IPS-15b (cell line): ENCODE results near the gene DENND1B.

Source experiments
- H3K27me3 ChIP-seq: one replicate; pipeline ENCODE4 v1.6.1; 2013; ENCODE audit warnings: low read length; ENCODE audit not compliant: control insufficient read depth, insufficient read depth
- H3K36me3 ChIP-seq: one replicate; pipeline ENCODE4 v1.6.1; 2013; ENCODE audit warnings: low read length; ENCODE audit not compliant: control insufficient read depth, insufficient read depth
- H3K4me1 ChIP-seq: one replicate; pipeline ENCODE4 v1.6.1; 2013; ENCODE audit warnings: mild to moderate bottlenecking, low read length; ENCODE audit not compliant: control insufficient read depth, insufficient read depth
- H3K4me3 ChIP-seq: one replicate; pipeline ENCODE4 v1.5.1; 2013; ENCODE audit warnings: low read depth, low read length
- H3K9ac ChIP-seq: one replicate; pipeline ENCODE4 v1.6.1; 2013; ENCODE audit warnings: low read depth, mild to moderate bottlenecking, low read length
- H3K9me3 ChIP-seq: one replicate; pipeline ENCODE4 v1.6.1; 2013; ENCODE audit warnings: mild to moderate bottlenecking, low read length; ENCODE audit not compliant: control insufficient read depth, insufficient read depth

Gene DENND1B

GRCh38 chr1:197781968-197782721, 6.9 kb upstream of the DENND1B start:
- no peaks in the 10 kb centered on the region for H3K9me3 ChIP-seq
- no peaks in the 10 kb centered on the region for H3K27me3 ChIP-seq
- no peaks in the 10 kb centered on the region for H3K4me1 ChIP-seq
- H3K4me3 ChIP-seq: no peak overlapping the region
- H3K9ac ChIP-seq: no peak overlapping the region
- H3K36me3 ChIP-seq: no peaks in the 10 kb centered on the region

GRCh38 chr1:197779921-197780320, 4.6 kb upstream of the DENND1B start:
- H3K27me3 ChIP-seq: peaks cover 13% of the 10 kb centered on the region
- no peaks in the 10 kb centered on the region for H3K9me3 ChIP-seq
- H3K36me3 ChIP-seq: no peaks in the 10 kb centered on the region
- H3K4me1 ChIP-seq: peaks cover 4% of the 10 kb centered on the region
- H3K9ac ChIP-seq: no peak overlapping the region
- no peak overlapping the region for H3K4me3 ChIP-seq

GRCh38 chr1:197778366-197778945, 3.2 kb upstream of the DENND1B start:
- Histone ChIP-seq H3K36me3 (no peaks in the 10 kb centered on the region), H3K9me3 (no peaks in the 10 kb centered on the region), H3K4me1 (peaks cover 9% of the 10 kb centered on the region), H3K4me3 (no peak overlapping the region), H3K27me3 (peaks cover 24% of the 10 kb centered on the region), H3K9ac (no peak overlapping the region)

- Histone ChIP-seq H3K27me3 (peaks cover 26% of the 10 kb centered on the region), H3K9ac (no peak overlapping the region), H3K4me3 (no peak overlapping the region), H3K36me3 (no peaks in the 10 kb centered on the region), H3K4me1 (peaks cover 9% of the 10 kb centered on the region), H3K9me3 (no peaks in the 10 kb centered on the region)
Observed at GRCh38 chr1:197776351-197777105, 1.2 kb upstream of the DENND1B start.

- no peaks in the 10 kb centered on the region for H3K36me3 ChIP-seq
- H3K9me3 ChIP-seq: no peaks in the 10 kb centered on the region
- peak overlapping the region; percentile 57 for H3K9ac ChIP-seq
- peak overlapping the region; percentile 55 for H3K4me3 ChIP-seq
- H3K4me1 ChIP-seq: peaks cover 9% of the 10 kb centered on the region
- peaks cover 26% of the 10 kb centered on the region for H3K27me3 ChIP-seq
Observed at GRCh38 chr1:197774466-197775281, 606 bp downstream of the DENND1B start.

GRCh38 chr1:197773856-197774255, 1.4 kb downstream of the DENND1B start:
- Histone ChIP-seq H3K9me3 (no peaks in the 10 kb centered on the region), H3K4me1 (peaks cover 9% of the 10 kb centered on the region), H3K27me3 (peaks cover 26% of the 10 kb centered on the region), H3K36me3 (no peaks in the 10 kb centered on the region), H3K4me3 (peak overlapping the region; percentile 55), H3K9ac (no peak overlapping the region)

GRCh38 chr1:197771904-197772556, 3.2 kb downstream of the DENND1B start:
- Histone ChIP-seq H3K9ac (no peak overlapping the region), H3K4me1 (peaks cover 9% of the 10 kb centered on the region), H3K27me3 (peaks cover 26% of the 10 kb centered on the region)

GRCh38 chr1:197771386-197771785, 3.9 kb downstream of the DENND1B start:
- Histone ChIP-seq H3K36me3 (no peaks in the 10 kb centered on the region), H3K4me1 (peaks cover 9% of the 10 kb centered on the region), H3K4me3 (no peak overlapping the region), H3K27me3 (peaks cover 22% of the 10 kb centered on the region), H3K9me3 (no peaks in the 10 kb centered on the region), H3K9ac (no peak overlapping the region)

More at GRCh38 chr1:197771904-197772556, 3.2 kb downstream of the DENND1B start:
- no peak overlapping the region for H3K4me3 ChIP-seq
- H3K9me3 ChIP-seq: no peaks in the 10 kb centered on the region
- no peaks in the 10 kb centered on the region for H3K36me3 ChIP-seq

GRCh38 chr1:197770243-197770642, 5.0 kb downstream of the DENND1B start:
- no peaks in the 10 kb centered on the region for H3K36me3 ChIP-seq
- peaks cover 13% of the 10 kb centered on the region for H3K27me3 ChIP-seq
- peaks cover 6% of the 10 kb centered on the region for H3K4me1 ChIP-seq
- H3K4me3 ChIP-seq: no peak overlapping the region
- no peak overlapping the region for H3K9ac ChIP-seq
- no peaks in the 10 kb centered on the region for H3K9me3 ChIP-seq

- H3K27me3 ChIP-seq: peaks cover 10% of the 10 kb centered on the region
- no peak overlapping the region for H3K9ac ChIP-seq
- no peaks in the 10 kb centered on the region for H3K9me3 ChIP-seq
- H3K4me3 ChIP-seq: no peak overlapping the region
- no peaks in the 10 kb centered on the region for H3K36me3 ChIP-seq
- peaks cover 5% of the 10 kb centered on the region for H3K4me1 ChIP-seq
Observed at GRCh38 chr1:197769287-197769686, 6.0 kb downstream of the DENND1B start.
